Gastrocnemius medialis (tissue), 4 donors: Measurements from ENCODE around the gene ZNF407.

ENCODE experiments used
- POLR2A ChIP-seq, 2 donors: fragments of 450-650 bp; IDR thresholded peaks; one replicate each; pipeline ENCODE4 v1.6.1; 2017; ENCODE audit warnings: antibody characterized with exemption in 2 of 2, mild to moderate bottlenecking in 2 of 2, moderate library complexity in 2 of 2
- TF ChIP-seq, protein P1 (sequence below), 5 experiments: fragments of 450-650 bp in 3 of 5; fragments of 200-600 bp in 2 of 5; sonication (generic) in 2 of 5; IDR thresholded peaks in 4 of 5; conservative IDR thresholded peaks in 1 of 5; 1 replicate in 4 of 5; 2 replicates in 1 of 5; pipeline ENCODE4 v1.5.1; 2016 to 2019; ENCODE audit warnings: antibody characterized with exemption in 5 of 5, mild to moderate bottlenecking in 3 of 5, moderate library complexity in 3 of 5

DNA sequence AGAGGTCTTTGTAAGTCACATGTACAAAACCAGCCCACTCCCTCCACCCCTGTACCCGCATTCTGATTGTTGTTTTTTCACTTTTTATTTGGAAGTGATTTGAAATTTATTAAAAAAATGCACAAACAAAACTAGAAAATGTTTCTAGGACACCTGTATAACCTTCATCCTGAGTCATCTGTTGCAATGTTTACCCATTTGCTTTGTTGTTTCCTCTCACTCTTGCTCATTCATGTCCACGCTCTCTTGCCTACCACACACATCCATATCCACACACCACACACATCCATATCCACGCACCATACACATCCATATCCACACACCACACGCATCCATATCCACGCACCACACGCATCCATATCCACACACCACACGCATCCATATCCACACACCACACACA lies 18.8 kb downstream of the ZNF407 start:
- TF ChIP-seq, protein P1, sequence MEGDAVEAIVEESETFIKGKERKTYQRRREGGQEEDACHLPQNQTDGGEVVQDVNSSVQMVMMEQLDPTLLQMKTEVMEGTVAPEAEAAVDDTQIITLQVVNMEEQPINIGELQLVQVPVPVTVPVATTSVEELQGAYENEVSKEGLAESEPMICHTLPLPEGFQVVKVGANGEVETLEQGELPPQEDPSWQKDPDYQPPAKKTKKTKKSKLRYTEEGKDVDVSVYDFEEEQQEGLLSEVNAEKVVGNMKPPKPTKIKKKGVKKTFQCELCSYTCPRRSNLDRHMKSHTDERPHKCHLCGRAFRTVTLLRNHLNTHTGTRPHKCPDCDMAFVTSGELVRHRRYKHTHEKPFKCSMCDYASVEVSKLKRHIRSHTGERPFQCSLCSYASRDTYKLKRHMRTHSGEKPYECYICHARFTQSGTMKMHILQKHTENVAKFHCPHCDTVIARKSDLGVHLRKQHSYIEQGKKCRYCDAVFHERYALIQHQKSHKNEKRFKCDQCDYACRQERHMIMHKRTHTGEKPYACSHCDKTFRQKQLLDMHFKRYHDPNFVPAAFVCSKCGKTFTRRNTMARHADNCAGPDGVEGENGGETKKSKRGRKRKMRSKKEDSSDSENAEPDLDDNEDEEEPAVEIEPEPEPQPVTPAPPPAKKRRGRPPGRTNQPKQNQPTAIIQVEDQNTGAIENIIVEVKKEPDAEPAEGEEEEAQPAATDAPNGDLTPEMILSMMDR (IDR thresholded peaks at IDR 0.05 in 4 of 5, conservative IDR thresholded peaks at IDR 0.05 in 1 of 5): no peak
- no peak for TF ChIP-seq POLR2A (IDR thresholded peaks at IDR 0.05)
